NCI-H82 treated with DMSO at 0.1 percent for 48 hours (cell line): ENCODE results near the gene UBA5.
A peak's percentile ranks its signal among the peaks of the same experiment; 100 is the strongest.
"Not testable (repeated sequence)": the region's sequence is repeated elsewhere in the genome, so short reads cannot be mapped to it uniquely, and the experiment has no call there.

ENCODE experiments used
- DNase-seq: peaks from one replicate; lab custom pipeline; 2025; ENCODE audit not compliant: unreplicated experiment; lab: John Stamatoyannopoulos, UW

Gene UBA5

GRCh38 chr3:132660052-132660810, at the start of gene UBA5:
Gene UBA5, plus strand, starts transcription at chr3:132660329. Its CDS starts 209 bp downstream, at chr3:132660538.
- DNase-seq, result peak; percentile 36

DNA sequence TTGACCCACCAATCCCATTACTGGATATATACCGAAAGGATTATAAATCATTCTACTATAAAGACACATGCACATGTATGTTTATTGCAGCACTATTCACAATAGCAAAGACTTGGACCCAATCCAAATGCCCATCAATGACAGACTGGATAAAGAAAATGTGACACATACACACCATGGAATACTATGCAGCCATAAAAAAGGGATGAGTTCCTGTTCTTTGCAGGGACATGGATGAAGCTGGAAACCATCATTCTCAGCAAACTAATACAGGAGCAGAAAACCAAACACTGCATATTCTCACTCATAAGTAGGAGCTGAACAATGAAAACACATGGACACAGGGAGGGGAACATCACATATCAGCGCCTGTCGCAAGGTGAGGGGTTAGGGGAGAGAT, 44.8 kb upstream of the UBA5 start:
- DNase-seq, result not testable (repeated sequence)

DNA sequence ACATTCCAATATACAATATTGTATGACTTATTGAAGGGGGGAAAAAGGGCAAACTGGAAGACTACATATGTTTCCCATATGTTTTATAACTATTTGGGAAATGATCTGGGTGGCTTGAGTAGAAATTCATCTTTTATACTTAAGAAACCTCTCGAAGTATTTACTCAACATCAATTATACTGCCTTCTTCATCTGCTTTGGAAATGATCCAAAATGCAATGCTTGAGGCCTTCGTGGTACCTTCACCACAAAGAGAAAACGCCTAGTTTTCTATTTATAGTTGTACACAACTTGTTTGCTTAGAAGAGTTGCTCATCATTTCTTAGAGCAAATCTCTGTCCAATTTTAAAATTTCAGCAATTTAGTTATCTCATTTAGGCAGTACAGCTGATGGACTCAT, 44.2 kb upstream of the UBA5 start:
- no peak for DNase-seq

- no peak for DNase-seq
Observed at GRCh38 chr3:132616780-132617179, 43.3 kb upstream of the UBA5 start.

GRCh38 chr3:132622148-132622547, 38.0 kb upstream of the UBA5 start:
- no peak for DNase-seq

DNA sequence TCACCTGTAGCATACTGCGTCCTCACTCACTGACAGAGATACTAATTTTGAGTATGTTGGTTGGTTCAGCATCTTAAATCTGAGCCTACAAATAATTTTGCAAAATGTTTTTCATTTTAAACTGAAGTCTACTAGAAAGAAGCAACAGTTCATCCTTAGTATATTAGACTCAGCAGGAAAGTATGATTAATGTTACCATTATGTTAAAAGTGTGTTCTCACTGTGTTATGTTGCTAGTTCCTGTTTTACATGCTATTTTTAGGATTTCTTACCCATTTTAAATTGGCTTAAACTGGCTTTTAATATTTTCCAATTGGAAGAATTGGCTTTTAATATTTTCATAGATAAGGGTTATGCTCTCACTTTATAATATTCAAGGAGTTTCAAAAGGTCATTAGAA, 37.4 kb upstream of the UBA5 start:
- DNase-seq, result no peak

GRCh38 chr3:132623646-132624045, 36.5 kb upstream of the UBA5 start:
- no peak for DNase-seq

GRCh38 chr3:132624790-132625189, 35.3 kb upstream of the UBA5 start:
- no peak for DNase-seq

DNA sequence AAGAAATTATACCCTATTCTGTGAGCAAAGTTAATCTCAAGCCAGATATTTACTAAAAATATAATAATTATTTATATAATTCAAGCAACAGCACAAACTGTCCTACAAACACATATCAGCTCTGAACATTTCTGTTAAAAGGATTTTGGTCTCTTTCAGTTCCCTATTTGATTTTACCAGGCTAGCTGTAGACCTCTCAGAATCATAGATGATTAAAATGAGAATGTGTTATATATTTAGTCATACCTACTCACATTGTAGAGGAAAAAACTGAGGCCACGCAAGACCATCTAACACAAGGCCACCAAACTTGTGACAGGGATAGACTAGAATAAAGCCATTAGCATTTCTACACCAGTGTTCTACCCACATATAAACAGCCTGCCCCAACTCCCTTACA, 34.5 kb upstream of the UBA5 start:
- no peak for DNase-seq

DNA sequence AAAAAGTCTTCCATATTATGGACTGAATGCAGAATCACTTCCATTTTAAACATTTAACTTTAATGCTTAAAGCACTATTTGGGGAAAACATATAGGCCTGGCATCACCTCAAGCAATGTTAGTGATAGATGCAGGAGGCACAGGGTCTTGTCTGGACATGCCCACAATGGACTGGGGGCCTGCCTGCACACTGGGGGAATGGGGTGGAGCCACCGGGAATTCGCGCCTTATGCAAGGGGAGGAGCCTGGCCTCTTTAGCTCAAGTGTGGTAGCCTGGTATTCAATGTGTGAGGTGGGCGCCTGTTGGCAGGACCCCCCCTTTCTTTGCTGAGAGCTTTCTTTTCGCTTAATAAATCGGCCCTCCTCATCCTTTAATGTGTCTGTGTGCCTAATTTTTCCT, 33.2 kb upstream of the UBA5 start:
- DNase-seq, result no peak

GRCh38 chr3:132628157-132628556, 32.0 kb upstream of the UBA5 start:
- DNase-seq, result no peak

DNA sequence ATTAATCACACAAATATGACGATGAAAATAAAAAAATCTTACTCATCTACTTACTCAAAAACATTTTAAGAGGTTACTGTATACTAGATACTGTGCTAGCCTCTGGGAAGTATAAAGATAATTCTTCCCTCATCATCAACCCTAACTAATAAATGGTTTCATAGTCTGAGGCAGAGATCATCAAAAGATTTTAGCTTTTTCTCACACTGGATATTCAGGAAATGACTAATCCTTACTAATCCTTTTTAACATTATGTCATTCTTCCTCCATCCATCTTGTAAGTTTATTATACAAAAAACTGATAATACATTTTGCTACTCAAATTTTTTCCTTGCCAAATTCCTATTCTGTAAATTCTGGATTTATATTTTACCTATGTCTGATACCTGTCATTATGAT, 30.2 kb upstream of the UBA5 start:
- no peak for DNase-seq

- DNase-seq, result no peak
Observed at GRCh38 chr3:132630612-132631011, 29.5 kb upstream of the UBA5 start.

GRCh38 chr3:132635052-132635451, 25.1 kb upstream of the UBA5 start:
- no peak for DNase-seq

DNA sequence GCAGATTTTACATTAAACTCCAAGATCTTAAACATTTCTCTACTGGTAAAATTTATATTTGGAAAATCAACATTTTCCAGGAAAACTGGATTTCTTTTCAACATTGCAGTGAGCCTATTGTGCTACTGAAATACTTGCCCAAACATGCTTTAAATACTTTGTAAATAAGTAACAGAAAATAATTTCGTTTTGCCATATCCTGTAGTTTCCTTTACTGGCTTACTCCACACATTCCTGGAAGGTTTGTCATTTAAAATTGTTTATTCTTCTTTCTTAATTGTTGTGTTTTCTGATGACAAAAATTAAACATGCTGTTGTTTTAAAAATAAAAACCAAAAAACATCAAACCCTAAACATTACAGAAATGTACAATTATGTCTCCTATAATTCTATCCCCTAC, 22.5 kb upstream of the UBA5 start:
- DNase-seq, result no peak

DNA sequence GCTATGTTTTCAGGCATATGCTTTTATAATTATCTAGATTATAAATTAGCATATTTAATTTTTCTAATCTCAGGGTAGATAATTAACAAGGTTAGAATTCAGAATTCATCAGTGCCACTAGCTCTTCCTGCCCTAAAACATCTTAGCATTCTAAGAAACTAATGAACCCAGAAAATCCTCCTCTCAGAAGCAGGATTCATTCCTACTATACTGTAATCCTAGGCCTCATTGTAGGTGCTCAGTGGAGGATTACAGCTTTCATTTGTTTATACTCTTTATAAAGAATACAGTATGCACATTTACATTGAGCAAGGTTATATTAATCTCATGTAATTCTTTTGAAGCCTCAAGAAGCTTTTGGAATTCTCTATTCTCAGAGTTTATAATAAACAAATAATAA, 21.4 kb upstream of the UBA5 start:
- no peak for DNase-seq

GRCh38 chr3:132641427-132641826, 18.7 kb upstream of the UBA5 start:
- not testable (repeated sequence) for DNase-seq

GRCh38 chr3:132641837-132642538, 18.1 kb upstream of the UBA5 start:
- peak; percentile 53 for DNase-seq

DNA sequence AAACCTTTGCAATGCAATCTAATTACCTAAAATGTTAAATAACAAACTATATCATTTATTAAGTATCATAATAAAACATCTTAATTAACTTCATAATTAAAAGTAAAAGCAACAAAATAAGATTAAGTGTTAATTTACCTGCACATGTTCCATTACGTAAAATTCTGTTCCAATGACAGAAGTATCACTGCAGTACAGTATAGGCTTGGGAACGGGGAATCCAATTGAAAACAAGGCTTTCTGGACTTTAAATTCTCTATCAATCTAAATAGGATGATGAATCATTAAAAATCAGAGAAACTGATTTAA, 17.6 kb upstream of the UBA5 start:
- DNase-seq, result no peak

DNA sequence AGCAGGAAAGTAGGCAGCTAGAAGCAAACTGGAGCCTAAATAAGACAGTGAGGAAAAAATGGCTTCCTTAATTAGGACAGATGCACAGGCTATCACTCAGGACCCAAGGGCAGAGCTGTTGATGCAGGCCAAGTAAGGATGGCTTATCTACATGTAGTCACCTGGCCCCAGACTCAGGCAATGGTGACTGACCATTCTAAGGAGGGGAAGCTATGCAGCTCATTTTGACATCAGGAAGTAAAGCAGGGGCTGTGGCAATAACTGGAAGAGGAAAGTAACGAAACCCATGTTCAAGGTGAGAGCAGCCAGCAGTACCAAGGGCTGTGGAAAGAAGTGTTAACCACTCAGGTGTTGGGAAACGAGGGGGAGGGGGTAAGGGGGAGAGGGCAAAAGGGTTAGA, 16.8 kb upstream of the UBA5 start:
- DNase-seq, result no peak

GRCh38 chr3:132645058-132645457, 15.1 kb upstream of the UBA5 start:
- DNase-seq, result no peak

- DNase-seq, result no peak
Observed at GRCh38 chr3:132650153-132650552, 10.0 kb upstream of the UBA5 start.
